Fibroblast of villous mesenchyme (primary cell): Measurements from ENCODE around the gene DPH6. TPM values are rescaled to one million over a fixed set of nuclear protein-coding genes. Genes with fewer than 3 reads are reported as not detected.

ENCODE experiments used
- DNase-seq: peaks from one replicate; pipeline ENCODE4 v3.0.0-alpha.2; 2010; ENCODE audit warnings: low read depth
- H3K4me3 ChIP-seq: 2 replicates; pipeline ENCODE4 v1.5.1; 2011; ENCODE audit warnings: low read depth, mild to moderate bottlenecking, low read length
- CTCF ChIP-seq: IDR thresholded peaks from 2 replicates; pipeline ENCODE4 v1.5.1; 2012; ENCODE audit warnings: low read depth, mild to moderate bottlenecking, low read length; ENCODE audit not compliant: insufficient read depth
- total RNA-seq: library from RNA; depleted of rRNA; stranded (reverse); fragments of >200 nt; gene quantifications from 2 replicates; pipeline ENCODE4 v1.2.3, GENCODE V29; 2012

DPH6 gene
- total RNA-seq, 1 donor = 13.8 TPM

- TF ChIP-seq CTCF = no peak
- no peak for DNase-seq
- no peak overlapping the region for H3K4me3 ChIP-seq
These were observed 61.6 kb downstream of the DPH6 start for GRCh38 chr15:35484231-35484945.

GRCh38 chr15:35481992-35482391 is 64.0 kb downstream of the DPH6 start:
- TF ChIP-seq CTCF = no peak
- DNase-seq = peak; percentile 56
- H3K4me3 ChIP-seq = no peak overlapping the region

GRCh38 chr15:35481064-35481463 is 64.9 kb downstream of the DPH6 start:
- no peak overlapping the region for H3K4me3 ChIP-seq
- no peak for DNase-seq
- TF ChIP-seq CTCF = no peak

- no peak for DNase-seq
- TF ChIP-seq CTCF = no peak
These were observed 66.5 kb downstream of the DPH6 start for GRCh38 chr15:35479423-35479822.

GRCh38 chr15:35477312-35478262 is 68.4 kb downstream of the DPH6 start:
- DNase-seq = no peak
- H3K4me3 ChIP-seq = no peak overlapping the region
- no peak for TF ChIP-seq CTCF

More at GRCh38 chr15:35479423-35479822, 66.5 kb downstream of the DPH6 start:
- no peak overlapping the region for H3K4me3 ChIP-seq

GRCh38 chr15:35471024-35471423 is 74.9 kb downstream of the DPH6 start:
- no peak for DNase-seq
- no peak overlapping the region for H3K4me3 ChIP-seq
- TF ChIP-seq CTCF = no peak
